Gastrocnemius medialis (tissue), 4 donors: ENCODE measurements around the gene ATM.

Experiments used
- CTCF ChIP-seq, 5 experiments: fragments of 450-650 bp in 3 of 5; fragments of 200-600 bp in 2 of 5; sonication (generic) in 2 of 5; IDR thresholded peaks in 4 of 5; conservative IDR thresholded peaks in 1 of 5; 1 replicate in 4 of 5; 2 replicates in 1 of 5; pipeline ENCODE4 v1.5.1; 2016 to 2019; ENCODE audit warnings: antibody characterized with exemption in 5 of 5, mild to moderate bottlenecking in 3 of 5, moderate library complexity in 3 of 5
- POLR2A ChIP-seq, 2 donors: fragments of 450-650 bp; IDR thresholded peaks; one replicate each; pipeline ENCODE4 v1.6.1; 2017; ENCODE audit warnings: antibody characterized with exemption in 2 of 2, mild to moderate bottlenecking in 2 of 2, moderate library complexity in 2 of 2

DNA sequence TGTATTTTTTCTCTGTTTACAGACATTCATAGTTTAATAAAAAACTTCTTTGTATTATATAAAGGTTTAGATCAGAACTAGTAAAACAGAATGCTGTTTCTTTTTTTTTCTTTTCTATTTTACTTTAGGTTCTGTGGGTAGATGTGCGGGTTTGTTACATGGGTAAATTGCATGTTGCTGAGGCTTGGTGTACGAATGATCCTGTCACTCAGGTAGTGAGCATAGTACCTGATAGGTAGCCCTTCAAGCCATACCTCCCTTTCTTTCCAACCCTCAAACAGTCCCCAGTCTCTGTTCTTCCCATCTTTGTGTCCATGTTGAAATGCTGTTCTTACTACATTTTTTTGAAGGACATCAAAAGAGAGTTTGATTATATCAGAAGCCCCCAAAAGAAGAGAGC, 3.2 kb downstream of the ATM start:
- TF ChIP-seq CTCF (IDR thresholded peaks at IDR 0.05 in 4 of 5, conservative IDR thresholded peaks at IDR 0.05 in 1 of 5) (no peak), POLR2A (IDR thresholded peaks at IDR 0.05) (no peak)
